Gastrocnemius medialis (tissue), 4 donors: ENCODE results near the gene OR8B4. TPM values are rescaled to one million over a fixed set of nuclear protein-coding genes. Genes with fewer than 3 reads are reported as not detected.

ENCODE experiments used
- ATAC-seq, 2 donors: fragments of 150-250 bp; one replicate each; pipeline ENCODE4 v1.9.1; 2016
- DNase-seq, 2 donors: peaks; one replicate each; pipeline ENCODE4 v3.0.0-alpha.2; 2019
- H3K27ac ChIP-seq, 4 donors: fragments of 200-600 bp; sonication (generic); 1 replicate in 1 of 4; 2 replicates in 3 of 4; pipeline ENCODE4 v1.5.1; 2016 to 2018; ENCODE audit warnings: mild to moderate bottlenecking in 2 of 4, moderate library complexity in 1 of 4
- H3K27me3 ChIP-seq, 3 donors: fragments of 200-600 bp; sonication (generic) in 2 of 3; 1 replicate in 1 of 3; 2 replicates in 2 of 3; pipeline versions ENCODE4 v1.5.1 to v1.6.0; 2016 to 2019; ENCODE audit warnings: mild to moderate bottlenecking in 1 of 3, moderate library complexity in 1 of 3
- H3K36me3 ChIP-seq, 2 donors: fragments of 200-600 bp; sonication (generic) in 1 of 2; one replicate each; pipeline ENCODE4 v1.5.1; 2017 to 2018
- H3K4me1 ChIP-seq, 2 donors: fragments of 200-600 bp; sonication (generic) in 1 of 2; one replicate each; pipeline ENCODE4 v1.5.1; 2016 to 2017; ENCODE audit warnings: mild to moderate bottlenecking in 2 of 2
- H3K4me3 ChIP-seq, 4 donors: fragments of 200-600 bp; sonication (generic) in 3 of 4; 1 replicate in 1 of 4; 2 replicates in 3 of 4; pipeline ENCODE4 v1.5.1; 2016 to 2019; ENCODE audit warnings: mild to moderate bottlenecking in 2 of 4
- H3K9me3 ChIP-seq, 3 donors: fragments of 200-600 bp; sonication (generic) in 2 of 3; 1 replicate in 1 of 3; 2 replicates in 2 of 3; pipeline ENCODE4 v1.5.1; 2016 to 2019
- POLR2A ChIP-seq, 2 donors: fragments of 450-650 bp; IDR thresholded peaks; one replicate each; pipeline ENCODE4 v1.6.1; 2017; ENCODE audit warnings: antibody characterized with exemption in 2 of 2, mild to moderate bottlenecking in 2 of 2, moderate library complexity in 2 of 2
- in situ Hi-C, 4 donors: fragments of 200-750 bp; cut with MboI; loops; one replicate each; pipeline versions ENCODE4 v1.15.0 to v1.8.0; 2017; ENCODE audit warnings: low sequenced_read_pairs in 4 of 4
- intact Hi-C: fragments of 100-400 bp; cut with DNase I; formaldehyde crosslinking; loops from one replicate; pipeline ENCODE4 v1.15.1; 2023; ENCODE audit warnings: low total_unique reads
- total RNA-seq, 4 donors: library from RNA; depleted of rRNA; stranded (reverse); fragments of >200 nt; gene quantifications; one replicate each; pipeline versions ENCODE4 v1.1.0 to v1.2.3, GENCODE V29; 2016
- TF ChIP-seq, protein P1 (sequence below), 5 experiments: fragments of 450-650 bp in 3 of 5; fragments of 200-600 bp in 2 of 5; sonication (generic) in 2 of 5; IDR thresholded peaks in 4 of 5; conservative IDR thresholded peaks in 1 of 5; 1 replicate in 4 of 5; 2 replicates in 1 of 5; pipeline ENCODE4 v1.5.1; 2016 to 2019; ENCODE audit warnings: antibody characterized with exemption in 5 of 5, mild to moderate bottlenecking in 3 of 5, moderate library complexity in 3 of 5

Gene OR8B4
- total RNA-seq, 4 donors from 2014 or later, result not detected

DNA sequence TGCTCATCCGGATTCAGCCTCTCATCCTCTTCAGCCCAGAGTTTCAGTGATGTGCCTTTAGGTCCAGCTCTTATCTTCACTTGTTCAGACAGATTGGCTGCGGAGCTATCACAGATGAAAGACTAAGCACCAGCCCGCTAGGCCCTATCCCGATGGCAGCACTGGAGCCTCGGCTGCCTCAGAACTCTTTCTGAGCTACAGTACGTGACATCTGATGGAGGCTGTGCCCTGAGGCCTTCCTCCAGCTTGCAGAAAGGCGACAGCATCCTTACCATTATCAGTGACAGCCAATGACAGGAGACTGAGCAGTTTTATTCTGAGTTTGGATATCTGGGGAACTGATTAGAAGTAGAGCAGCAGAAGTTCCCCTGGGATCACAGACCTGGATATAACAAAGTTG lies 16.8 kb upstream of the OR8B4 start:
- DNase-seq (no peak), ATAC-seq (no peak)
- Histone ChIP-seq H3K4me3 (no peak overlapping the region), H3K9me3 (no peaks in the 10 kb centered on the region), H3K27ac (no peak overlapping the region), H3K4me1 (no peaks in the 10 kb centered on the region), H3K27me3 (no peaks in the 10 kb centered on the region), H3K36me3 (no peaks in the 10 kb centered on the region)
- in situ Hi-C loops, result no loop called here
- intact Hi-C loops, result no loop called here
- TF ChIP-seq POLR2A (IDR thresholded peaks at IDR 0.05), result no peak
- TF ChIP-seq, protein P1, sequence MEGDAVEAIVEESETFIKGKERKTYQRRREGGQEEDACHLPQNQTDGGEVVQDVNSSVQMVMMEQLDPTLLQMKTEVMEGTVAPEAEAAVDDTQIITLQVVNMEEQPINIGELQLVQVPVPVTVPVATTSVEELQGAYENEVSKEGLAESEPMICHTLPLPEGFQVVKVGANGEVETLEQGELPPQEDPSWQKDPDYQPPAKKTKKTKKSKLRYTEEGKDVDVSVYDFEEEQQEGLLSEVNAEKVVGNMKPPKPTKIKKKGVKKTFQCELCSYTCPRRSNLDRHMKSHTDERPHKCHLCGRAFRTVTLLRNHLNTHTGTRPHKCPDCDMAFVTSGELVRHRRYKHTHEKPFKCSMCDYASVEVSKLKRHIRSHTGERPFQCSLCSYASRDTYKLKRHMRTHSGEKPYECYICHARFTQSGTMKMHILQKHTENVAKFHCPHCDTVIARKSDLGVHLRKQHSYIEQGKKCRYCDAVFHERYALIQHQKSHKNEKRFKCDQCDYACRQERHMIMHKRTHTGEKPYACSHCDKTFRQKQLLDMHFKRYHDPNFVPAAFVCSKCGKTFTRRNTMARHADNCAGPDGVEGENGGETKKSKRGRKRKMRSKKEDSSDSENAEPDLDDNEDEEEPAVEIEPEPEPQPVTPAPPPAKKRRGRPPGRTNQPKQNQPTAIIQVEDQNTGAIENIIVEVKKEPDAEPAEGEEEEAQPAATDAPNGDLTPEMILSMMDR (IDR thresholded peaks at IDR 0.05 in 4 of 5, conservative IDR thresholded peaks at IDR 0.05 in 1 of 5), result no peak

GRCh38 chr11:124441081-124441480 lies 16.4 kb upstream of the OR8B4 start:
- in situ Hi-C loops (no loop called here), intact Hi-C loops (no loop called here)
- ATAC-seq (no peak), DNase-seq (no peak)
- TF ChIP-seq POLR2A (IDR thresholded peaks at IDR 0.05), result no peak
- TF ChIP-seq, protein P1 (IDR thresholded peaks at IDR 0.05 in 4 of 5, conservative IDR thresholded peaks at IDR 0.05 in 1 of 5), result no peak
- Histone ChIP-seq H3K4me1 (no peaks in the 10 kb centered on the region), H3K27ac (no peak overlapping the region), H3K9me3 (no peaks in the 10 kb centered on the region), H3K27me3 (no peaks in the 10 kb centered on the region), H3K4me3 (no peak overlapping the region), H3K36me3 (no peaks in the 10 kb centered on the region)

DNA sequence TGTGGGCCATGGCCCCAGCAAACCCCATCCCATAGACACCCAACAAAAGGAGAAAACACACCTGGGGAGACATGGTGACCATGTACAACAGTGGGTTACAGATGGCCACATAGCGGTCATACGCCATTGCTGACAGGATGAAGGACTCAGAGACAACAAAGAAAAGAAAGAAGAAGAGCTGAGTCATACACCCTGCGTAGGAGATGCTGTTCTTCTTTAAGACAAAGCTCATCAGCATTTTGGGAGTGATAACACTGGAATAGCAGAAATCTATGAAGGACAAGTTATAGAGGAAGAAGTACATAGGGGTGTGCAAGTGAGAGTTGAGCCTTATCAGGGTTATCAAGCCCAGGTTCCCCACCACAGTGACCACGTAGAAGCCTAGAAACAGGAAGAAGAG lies 15.9 kb upstream of the OR8B4 start:
- no peak overlapping the region for H3K27ac ChIP-seq
- DNase-seq, result no peak
- H3K27me3 ChIP-seq, result no peaks in the 10 kb centered on the region
- no peak overlapping the region for H3K4me3 ChIP-seq
- no peak for ATAC-seq
- intact Hi-C loops (no loop called here), in situ Hi-C loops (no loop called here)
- no peaks in the 10 kb centered on the region for H3K9me3 ChIP-seq
- TF ChIP-seq POLR2A (IDR thresholded peaks at IDR 0.05), result no peak
- TF ChIP-seq, protein P1 (IDR thresholded peaks at IDR 0.05 in 4 of 5, conservative IDR thresholded peaks at IDR 0.05 in 1 of 5), result no peak
- H3K36me3 ChIP-seq, result no peaks in the 10 kb centered on the region
- H3K4me1 ChIP-seq, result no peaks in the 10 kb centered on the region

GRCh38 chr11:124434699-124435098 lies 10.0 kb upstream of the OR8B4 start:
- intact Hi-C loops, result no loop called here
- ATAC-seq, result no peak
- Histone ChIP-seq H3K27ac (no peak overlapping the region), H3K4me1 (no peaks in the 10 kb centered on the region), H3K9me3 (no peaks in the 10 kb centered on the region), H3K36me3 (no peaks in the 10 kb centered on the region), H3K27me3 (no peaks in the 10 kb centered on the region), H3K4me3 (no peak overlapping the region)
- in situ Hi-C loops, result no loop called here
- no peak for DNase-seq
- TF ChIP-seq, protein P1 (IDR thresholded peaks at IDR 0.05 in 4 of 5, conservative IDR thresholded peaks at IDR 0.05 in 1 of 5), result no peak
- no peak for TF ChIP-seq POLR2A (IDR thresholded peaks at IDR 0.05)

DNA sequence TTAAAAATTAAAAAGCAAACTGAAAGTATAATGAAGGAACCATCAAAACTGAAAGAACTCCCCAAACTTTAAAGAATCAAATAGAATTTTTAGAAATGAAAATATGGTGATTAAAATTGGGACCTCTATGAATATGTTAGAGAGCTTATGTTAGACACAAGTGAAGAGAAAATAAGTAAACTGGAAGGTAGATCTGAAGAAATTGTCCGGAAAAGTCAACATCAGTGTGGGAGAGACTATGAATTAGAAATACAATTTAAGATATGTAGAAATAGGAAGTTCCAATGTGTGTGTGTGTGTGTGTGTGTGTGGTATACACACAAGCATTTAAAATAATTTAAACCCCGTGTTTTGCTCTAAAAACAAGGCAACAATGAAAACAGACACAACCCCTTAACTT lies 4.9 kb upstream of the OR8B4 start:
- Histone ChIP-seq H3K4me3 (no peak overlapping the region), H3K27ac (no peak overlapping the region), H3K9me3 (no peaks in the 10 kb centered on the region), H3K4me1 (no peaks in the 10 kb centered on the region), H3K27me3 (no peaks in the 10 kb centered on the region), H3K36me3 (no peaks in the 10 kb centered on the region)
- intact Hi-C loops, result no loop called here
- DNase-seq (no peak), ATAC-seq (no peak)
- in situ Hi-C loops, result no loop called here
- no peak for TF ChIP-seq POLR2A (IDR thresholded peaks at IDR 0.05)
- TF ChIP-seq, protein P1 (IDR thresholded peaks at IDR 0.05 in 4 of 5, conservative IDR thresholded peaks at IDR 0.05 in 1 of 5), result no peak
